GM19328 (cell line): Measurements from ENCODE around the gene FBF1.
"Not testable (repeated sequence)": the region's sequence is repeated elsewhere in the genome, so short reads cannot be mapped to it uniquely, and the experiment has no call there.

Experiments used
- ATAC-seq: cut with Tn5 transposase; IDR thresholded peaks from one replicate; pipeline ENCODE4 v1.9.1; 2021; ENCODE audit warnings: mild to moderate bottlenecking, moderate library complexity; ENCODE audit not compliant: unreplicated experiment

Gene FBF1

GRCh38 chr17:75940727-75941441 lies at the start of gene FBF1:
TSS of gene FBF1 (minus strand) at chr17:75941042. CDS start at chr17:75938149, 2,893 bp downstream.
- ATAC-seq: peak; percentile 93

- ATAC-seq: no peak
These were observed 46.2 kb upstream of the FBF1 start for GRCh38 chr17:75987041-75987440.

GRCh38 chr17:75985986-75986385 lies 45.1 kb upstream of the FBF1 start:
- ATAC-seq: no peak

GRCh38 chr17:75983501-75984181 lies 42.8 kb upstream of the FBF1 start:
- no peak for ATAC-seq

GRCh38 chr17:75981019-75981615 lies 40.3 kb upstream of the FBF1 start:
- ATAC-seq: no peak

GRCh38 chr17:75980188-75981018 lies 39.6 kb upstream of the FBF1 start:
- ATAC-seq: no peak

- peak; percentile 4 for ATAC-seq
These were observed 38.9 kb upstream of the FBF1 start for GRCh38 chr17:75979705-75980187.

GRCh38 chr17:75978938-75979704 lies 38.3 kb upstream of the FBF1 start, which contains the start of the genes ACOX1 and TEN1:
TSS of gene ACOX1 (minus strand) at chr17:75979166. CDS start at chr17:75979073, 93 bp downstream.
TSS of gene TEN1 (plus strand) at chr17:75979240. CDS start at chr17:75986193, 6,953 bp downstream.
- ATAC-seq: peak; percentile 82

- no peak for ATAC-seq
These were observed 35.5 kb upstream of the FBF1 start for GRCh38 chr17:75976175-75976848.

GRCh38 chr17:75975757-75976174 lies 34.9 kb upstream of the FBF1 start:
- ATAC-seq: no peak

GRCh38 chr17:75975187-75975586 lies 34.3 kb upstream of the FBF1 start:
- ATAC-seq: not testable (repeated sequence)

GRCh38 chr17:75970626-75971025 lies 29.8 kb upstream of the FBF1 start:
- no peak for ATAC-seq

GRCh38 chr17:75970011-75970523 lies 29.2 kb upstream of the FBF1 start:
- no peak for ATAC-seq

GRCh38 chr17:75969044-75969443 lies 28.2 kb upstream of the FBF1 start:
- ATAC-seq: not testable (repeated sequence)

GRCh38 chr17:75965468-75965867 lies 24.6 kb upstream of the FBF1 start:
- no peak for ATAC-seq

- no peak for ATAC-seq
These were observed 19.1 kb upstream of the FBF1 start for GRCh38 chr17:75959839-75960511.

GRCh38 chr17:75959051-75959838 lies 18.4 kb upstream of the FBF1 start:
- no peak for ATAC-seq
